GM21737 (cell line): ENCODE data around the gene SPRED1.
"Not testable (repeated sequence)": the region's sequence is repeated elsewhere in the genome, so short reads cannot be mapped to it uniquely, and the experiment has no call there.

ENCODE experiments used
- ATAC-seq: cut with Tn5 transposase; IDR thresholded peaks from one replicate; pipeline ENCODE4 v1.9.1; 2021; ENCODE audit warnings: mild to moderate bottlenecking, moderate library complexity; ENCODE audit not compliant: unreplicated experiment

The SPRED1 gene

DNA sequence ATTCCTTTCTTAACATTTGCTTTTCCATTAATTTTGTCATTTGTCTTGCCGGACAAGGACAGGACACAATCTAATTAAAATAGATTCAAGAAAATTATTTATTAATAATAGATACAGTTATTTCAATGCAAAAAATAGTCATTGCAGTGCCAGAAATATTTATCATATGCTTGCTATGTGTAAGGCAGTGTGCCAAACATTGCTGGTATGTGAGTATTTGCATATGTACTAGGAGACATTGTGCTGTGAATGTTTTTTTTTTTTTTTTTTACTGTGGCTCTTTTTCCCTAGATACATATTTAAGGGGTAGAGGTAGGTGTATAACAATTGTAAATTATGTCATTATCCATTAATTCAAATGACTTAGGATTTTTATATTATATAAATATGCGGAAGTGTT is 23.3 kb downstream of the SPRED1 start:
- no peak for ATAC-seq

DNA sequence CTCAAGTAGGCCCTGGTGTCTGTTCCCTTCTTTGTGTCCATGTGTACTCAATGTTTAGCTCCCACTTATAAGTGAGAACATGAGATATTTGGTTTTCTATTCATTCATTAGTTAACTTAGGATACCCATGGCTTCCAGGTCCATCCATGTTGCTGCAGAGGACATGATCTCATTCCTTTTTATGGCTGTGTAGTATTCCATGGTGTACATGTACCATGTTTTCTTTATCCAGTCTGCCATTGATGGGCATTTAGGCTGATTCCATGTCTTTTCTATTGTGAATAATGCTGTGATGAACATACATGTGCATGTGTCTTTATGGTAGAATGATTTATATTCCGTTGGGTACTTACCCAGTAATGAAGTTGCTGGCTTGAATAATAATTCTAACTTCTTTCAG is 24.6 kb downstream of the SPRED1 start:
- not testable (repeated sequence) for ATAC-seq

DNA sequence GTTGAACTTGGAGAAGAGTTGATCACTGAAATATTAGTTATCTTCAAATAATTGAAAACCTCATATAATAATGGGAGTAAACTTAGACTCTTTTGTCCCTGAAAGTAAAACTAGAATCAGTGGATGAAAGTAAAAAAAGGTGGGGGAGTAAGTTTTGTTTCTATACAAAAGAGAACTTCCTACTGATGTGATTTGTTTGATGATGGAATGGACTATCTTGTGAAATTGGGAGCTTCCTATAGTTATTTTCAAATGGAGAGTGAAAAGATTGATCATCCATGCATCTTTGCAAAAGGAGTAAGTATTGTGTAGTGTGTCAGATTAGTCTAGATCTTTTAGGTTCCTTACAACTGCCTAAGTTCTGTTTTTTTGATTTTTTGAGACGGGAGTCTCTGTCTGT is 28.4 kb downstream of the SPRED1 start:
- ATAC-seq, result no peak

DNA sequence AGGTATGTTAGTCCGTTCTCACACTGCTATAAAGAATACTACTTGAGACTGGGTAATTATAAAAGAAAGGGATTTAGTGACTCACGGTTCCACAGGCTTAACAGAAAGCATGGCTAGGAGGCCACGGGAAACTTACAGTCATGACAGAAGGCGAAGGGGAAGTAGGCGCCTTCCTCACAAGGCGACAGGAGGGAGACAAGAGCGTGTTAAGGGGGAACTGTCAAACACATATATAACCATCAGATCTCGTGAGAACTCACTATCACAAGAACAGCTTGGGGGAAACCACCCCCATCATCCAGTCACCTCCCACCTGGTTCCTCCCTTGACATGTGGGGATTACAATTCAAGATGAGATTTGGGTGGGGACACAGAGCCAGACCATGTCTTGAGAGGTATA is 30.4 kb downstream of the SPRED1 start:
- no peak for ATAC-seq

DNA sequence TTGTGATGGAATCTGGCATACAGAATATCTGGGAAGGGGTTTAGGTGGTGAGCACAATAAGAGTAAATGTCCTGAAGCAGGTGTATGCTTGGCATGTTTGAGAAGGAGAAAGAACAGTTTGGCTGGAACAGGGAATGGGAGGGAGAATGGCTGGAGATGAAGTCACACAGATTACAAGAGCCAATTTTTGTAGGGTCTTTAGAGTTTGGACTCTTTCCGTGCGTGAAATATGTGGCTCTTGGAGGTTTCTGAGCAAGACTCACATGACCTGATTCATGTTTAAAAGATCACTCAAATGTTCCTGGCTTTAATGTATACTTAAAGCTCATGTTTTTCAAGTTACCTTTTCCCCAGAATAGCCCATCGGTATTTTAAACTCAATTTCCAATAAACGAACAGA is 32.8 kb downstream of the SPRED1 start:
- ATAC-seq, result no peak

DNA sequence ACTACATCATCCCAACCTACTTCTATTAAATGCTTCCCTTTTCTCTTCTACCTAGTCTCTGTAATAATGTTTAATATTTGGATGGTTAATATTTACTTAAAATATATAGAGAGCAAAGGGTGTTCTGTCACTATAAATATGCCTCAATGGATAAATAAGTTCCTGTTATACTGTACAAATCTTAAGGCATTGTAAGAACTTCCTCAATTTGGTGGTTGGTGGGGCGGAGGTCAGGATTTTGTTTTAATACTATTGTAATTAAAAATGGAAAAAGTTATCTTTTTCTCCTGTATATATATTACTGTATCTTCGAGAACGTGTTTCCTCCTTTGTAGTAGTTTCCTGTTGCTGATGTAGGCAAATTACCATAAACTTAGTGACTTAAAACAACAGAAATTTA is 41.5 kb downstream of the SPRED1 start:
- no peak for ATAC-seq

DNA sequence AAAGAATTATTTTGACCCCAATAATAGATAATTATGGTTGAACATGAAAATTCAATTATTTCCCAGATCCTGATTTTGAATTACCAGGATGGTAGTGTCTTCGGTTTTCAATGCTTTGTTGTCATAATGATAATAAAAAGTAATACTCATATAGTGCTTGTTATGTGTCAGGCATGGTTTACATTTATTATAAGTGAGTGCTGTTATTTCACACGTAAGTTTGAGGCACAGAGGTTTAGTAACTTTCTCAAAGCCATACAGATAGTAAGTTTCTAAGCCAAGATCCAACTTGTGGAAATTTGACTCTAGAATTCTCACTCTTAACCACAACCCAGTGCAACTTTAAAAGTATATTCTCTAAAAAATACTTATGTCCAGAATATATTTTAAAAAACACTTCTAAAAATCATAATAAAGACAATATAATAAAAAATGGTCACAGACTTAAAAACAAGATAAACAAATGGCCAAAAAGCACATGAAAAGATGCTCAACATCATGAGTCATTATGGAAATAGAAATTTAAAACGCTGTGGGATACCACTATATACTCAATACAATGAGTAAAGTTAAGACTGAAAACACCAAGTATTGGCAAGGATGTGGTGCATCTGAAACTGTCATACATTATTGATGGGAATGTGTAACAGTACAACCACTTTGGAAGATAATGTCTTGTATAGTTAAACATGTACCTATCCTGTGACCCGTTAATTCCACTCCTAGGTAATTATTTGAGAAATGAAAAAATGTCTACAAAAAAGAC is 45.2 kb downstream of the SPRED1 start:
- ATAC-seq, result no peak

DNA sequence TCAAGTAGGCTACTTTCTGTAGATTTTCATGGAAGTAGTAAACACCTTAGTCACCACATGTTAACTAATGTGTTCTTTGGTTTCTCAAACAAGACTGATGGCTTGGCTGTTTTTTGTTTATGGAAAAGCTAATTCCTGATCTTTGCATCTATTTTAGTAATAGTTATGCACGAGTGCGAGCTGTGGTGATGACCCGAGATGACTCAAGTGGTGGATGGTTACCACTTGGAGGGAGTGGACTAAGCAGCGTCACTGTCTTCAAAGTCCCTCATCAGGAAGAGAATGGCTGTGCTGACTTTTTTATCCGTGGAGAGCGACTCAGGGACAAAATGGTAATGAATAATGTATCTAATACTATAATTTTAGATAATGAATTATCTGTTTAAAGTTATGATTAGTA is 46.6 kb downstream of the SPRED1 start:
- no peak for ATAC-seq

DNA sequence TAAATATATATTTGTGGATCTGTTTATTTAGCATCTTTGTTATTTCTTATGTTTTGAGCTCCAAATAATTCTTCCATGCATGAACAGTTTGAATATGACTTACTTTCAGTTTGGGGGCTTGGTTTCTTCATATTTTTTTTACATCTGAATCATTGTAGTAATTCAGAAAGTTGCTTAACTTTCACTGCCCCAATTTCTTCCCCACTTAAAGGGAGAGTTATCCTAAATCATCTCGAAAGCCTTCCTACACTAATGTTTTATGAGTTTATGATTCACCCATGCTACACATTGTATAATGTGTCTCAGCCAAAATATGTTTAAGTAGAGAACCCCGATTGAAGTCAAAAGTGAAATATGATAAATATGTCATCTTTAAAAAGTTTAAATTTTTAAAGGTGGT is 47.8 kb downstream of the SPRED1 start:
- ATAC-seq, result no peak

DNA sequence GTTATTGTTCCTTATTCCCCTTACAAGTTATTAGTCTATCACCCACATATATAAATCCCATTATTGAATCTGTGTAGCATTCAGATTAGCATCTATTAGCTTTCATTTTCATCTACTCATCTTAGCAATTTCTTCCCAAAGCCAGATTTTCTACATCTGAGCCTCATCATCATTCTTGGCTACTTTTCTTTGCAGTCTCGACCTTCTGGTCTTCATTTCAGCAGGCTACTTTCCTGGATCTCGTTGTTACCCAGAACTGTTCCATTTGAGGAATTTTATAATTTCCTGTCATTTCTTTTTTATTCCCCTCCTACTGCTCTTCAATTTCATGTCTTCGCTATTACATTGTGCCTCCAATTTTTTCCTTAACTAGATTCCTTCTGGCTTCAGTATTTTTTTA is 51.8 kb downstream of the SPRED1 start:
- ATAC-seq, result no peak

DNA sequence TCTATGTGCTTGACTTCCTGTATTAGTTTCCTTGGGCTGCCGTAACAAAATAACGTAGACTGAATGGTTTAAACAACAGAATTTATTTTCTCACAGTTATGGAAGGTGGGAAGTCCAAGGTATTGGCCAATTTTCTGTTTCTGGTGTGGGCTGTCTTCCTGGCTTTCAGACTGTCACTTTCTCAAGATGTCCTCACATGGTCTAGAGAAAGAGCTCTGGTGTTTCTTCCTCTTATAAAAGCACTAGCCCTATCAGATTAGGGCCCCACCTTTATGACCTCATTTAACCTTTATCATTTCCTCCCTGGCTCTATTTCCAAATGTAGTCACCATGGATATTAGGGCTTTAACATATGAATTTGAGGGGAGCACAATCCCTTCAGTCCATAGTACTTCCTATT is 54.6 kb downstream of the SPRED1 start:
- no peak for ATAC-seq

DNA sequence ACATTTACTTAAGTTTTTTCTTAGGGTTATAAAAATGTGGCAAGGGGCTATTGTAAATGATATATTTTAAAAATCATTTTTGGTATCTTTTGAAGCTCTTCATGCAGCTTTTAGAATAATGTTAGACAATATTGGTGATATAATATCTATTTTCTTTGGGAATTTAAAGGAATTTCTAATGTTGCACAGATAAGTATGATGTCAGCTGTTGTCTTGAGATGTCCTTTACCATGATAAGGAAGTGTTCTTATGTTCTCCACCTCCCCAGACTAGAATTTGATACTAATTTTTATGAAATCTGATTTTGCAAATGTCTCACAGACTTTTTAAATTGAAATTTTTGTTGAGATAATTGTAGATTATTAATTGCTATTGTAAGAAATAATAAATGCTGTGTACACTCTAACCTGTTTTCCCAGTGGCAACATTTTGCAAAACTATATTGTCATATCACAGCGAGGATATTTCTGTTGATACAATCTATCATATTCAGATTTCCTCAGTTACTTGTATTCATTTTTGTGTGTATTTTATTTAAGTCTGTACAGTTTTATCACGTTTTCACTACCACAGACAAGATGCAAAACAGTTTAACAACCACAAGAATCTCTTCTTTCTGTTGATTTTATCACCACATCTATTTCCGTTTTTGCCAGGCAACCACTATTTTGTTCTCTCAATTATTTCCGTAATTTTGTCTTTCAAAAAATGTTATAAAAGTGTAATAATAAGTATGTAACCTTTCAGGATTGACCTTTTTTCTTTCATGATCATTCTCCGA is 55.4 kb downstream of the SPRED1 start:
- ATAC-seq, result no peak

DNA sequence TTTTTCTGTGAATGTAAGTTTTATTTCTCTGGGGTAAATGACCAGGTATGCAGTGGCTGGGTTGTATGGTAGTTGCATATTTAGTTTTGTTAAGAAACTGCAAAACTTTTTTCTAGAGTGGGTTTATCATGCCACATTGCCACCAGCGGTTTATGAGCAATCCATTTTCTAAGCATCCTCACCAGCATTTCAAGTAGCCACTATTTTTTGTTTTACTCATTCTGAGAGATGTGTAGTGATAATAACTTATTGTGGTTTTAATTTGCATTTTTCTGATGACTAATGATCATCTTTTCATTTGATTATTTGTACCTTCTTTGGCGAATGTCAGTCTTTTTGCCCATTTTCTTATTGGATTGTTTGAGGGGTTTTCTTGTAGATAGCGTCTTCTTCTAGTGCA is 56.2 kb downstream of the SPRED1 start:
- ATAC-seq, result no peak

DNA sequence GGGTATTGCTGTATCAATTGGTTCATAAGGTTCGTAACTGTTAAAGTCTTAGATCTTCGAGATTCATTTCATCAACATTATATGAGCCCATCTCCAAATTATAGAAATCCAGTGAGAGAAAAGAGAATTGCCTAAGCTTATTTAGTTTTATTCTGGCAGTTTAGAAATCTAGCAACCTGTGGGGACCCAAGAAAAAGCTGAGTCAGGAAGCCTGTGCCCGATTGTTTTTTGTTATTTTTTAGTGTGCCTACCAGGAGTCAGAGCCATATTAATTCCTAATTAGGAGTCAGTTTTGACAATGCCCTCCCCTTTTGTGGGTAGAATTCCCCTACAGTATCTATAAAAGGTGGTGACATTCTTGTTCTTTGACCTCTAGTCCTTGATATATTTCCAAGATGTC is 59.6 kb downstream of the SPRED1 start:
- no peak for ATAC-seq

DNA sequence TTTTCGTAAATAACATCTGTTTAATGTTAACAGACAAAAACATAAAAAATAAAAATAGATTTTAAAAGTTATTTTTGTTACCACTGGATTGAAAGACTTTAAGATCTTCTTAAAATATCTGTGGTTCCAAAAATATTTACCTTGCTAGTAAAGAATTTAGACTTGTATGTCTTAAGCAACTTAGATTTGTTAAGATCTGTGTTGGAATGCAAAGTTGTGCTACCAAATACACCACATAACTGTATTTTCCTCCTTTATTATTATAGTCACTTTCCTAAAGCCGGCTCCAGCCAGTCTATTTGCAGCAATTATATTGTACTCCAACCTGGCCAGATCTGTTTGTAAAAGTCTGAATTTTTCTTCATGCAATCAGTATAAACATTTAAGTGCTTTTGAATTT is 63.7 kb downstream of the SPRED1 start:
- no peak for ATAC-seq

DNA sequence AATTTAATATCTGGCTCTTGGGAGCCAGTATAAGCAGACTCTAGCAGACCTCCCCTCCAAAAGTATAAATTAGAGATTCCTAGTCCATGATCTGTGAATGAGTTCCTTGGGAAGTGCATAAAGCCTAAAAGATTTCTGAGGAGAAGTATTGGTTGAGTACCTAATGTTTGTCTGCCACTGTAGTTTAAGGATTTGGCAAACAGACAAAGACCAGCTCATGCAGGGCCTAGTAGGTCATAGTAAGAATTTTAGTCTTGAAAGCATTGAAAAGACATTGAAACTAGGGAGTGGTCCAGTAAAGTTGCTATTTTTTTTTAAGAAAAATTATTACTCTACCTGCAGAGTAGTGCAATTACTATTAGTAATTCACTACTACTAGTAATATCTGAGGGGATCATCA is 67.5 kb downstream of the SPRED1 start:
- ATAC-seq, result no peak

DNA sequence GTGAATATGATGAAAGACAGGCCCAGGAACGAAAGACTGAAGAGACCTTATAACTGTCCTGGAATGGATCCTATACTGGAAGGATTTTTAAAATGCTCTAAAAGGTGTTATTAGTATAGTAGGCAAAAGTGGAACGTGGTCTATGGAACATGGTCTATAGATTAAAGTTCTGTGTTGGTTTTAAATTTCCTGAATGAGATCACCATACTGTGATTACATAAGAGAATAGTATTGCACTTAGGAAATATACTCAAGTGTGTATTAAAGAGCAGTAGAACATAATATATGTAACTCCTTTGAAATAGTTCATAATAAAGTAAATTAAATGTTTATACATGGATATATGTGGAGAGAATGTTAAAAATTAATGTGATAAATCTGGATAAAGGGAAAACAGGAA is 68.2 kb downstream of the SPRED1 start:
- no peak for ATAC-seq

DNA sequence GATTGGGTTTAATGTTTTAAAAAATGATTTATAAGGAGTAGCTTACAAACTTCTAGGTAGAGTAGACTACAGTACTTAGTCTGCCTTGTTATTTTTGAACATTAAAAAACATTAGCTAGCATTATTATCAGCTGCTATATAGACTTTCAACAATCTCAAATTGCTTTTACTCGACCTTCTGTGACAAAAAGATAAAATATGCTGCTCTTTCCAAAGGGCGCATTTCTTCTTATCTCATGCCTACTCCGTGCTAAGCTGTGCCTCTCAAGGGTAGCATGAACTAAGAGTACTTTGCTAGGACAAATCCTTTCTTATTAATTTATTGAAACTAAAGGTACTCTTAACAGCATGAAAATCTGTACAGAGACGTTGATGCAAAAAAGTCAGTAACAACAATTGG is 71.3 kb downstream of the SPRED1 start:
- ATAC-seq, result no peak

DNA sequence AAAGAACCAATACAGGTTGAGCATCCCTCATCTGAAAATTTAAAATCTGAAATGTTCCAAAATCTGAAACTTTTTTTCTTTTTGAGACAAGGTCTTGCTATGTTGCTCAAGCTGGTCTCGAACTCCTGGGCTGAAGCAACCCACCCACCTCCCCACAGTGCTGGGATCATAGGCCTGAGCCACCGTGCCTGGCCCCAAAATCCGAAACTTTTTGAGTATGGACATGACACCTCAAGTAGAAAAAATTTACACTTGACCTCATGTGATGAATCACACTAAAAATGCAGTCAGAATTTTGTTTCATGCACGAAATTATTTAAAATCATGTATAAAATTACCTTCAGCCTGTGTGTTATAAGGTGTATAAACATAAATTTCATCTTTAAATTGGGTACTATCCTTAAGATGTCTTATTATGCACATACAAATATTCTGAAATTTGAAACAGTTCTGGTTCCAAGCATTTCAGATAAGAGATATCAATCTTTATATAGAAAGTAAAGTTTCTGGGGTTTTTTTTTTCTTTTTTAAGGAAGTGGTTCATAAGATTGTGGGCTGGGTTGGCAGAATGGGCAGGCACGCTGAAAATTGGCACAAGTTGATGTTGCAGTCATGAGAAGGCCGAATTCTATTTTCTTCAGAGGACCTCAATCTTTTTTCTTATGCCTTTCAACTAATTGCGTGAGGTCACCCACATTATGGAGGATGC is 72.5 kb downstream of the SPRED1 start:
- no peak for ATAC-seq

DNA sequence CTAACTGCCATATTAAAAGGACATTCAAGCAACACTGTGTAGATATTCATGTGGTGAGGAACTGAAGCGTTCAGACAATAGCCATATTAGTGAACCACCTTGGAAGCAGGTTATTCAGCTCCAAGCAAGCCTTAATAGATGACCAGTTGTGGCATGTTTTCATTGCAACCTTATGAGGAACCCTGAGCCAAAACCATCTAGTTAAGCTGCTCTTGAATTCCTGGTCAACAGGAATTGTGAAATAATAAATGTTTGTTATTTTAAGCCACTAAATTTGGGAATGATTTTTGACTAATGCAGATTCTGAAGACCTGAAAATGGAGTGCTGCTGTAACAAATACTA is 73.0 kb downstream of the SPRED1 start:
- ATAC-seq, result no peak

DNA sequence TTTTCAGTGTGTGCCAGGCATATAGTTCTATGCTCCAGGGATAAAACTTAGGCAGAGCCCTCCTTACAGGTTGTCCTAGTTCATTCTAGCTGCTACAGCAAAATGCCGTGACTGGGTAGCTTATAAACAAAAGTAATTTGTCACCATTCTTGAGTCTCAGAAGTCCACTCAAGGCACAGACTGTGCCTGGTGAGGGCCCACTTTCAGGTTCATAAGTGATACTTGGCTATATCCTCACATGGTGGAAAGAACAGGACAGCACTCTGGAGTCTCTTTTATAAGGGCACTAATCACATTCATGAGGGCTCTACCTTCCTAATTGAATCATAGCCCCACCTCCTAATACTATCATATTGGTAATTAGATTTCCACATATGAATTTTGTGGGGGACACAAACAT is 80.1 kb downstream of the SPRED1 start:
- ATAC-seq, result no peak

DNA sequence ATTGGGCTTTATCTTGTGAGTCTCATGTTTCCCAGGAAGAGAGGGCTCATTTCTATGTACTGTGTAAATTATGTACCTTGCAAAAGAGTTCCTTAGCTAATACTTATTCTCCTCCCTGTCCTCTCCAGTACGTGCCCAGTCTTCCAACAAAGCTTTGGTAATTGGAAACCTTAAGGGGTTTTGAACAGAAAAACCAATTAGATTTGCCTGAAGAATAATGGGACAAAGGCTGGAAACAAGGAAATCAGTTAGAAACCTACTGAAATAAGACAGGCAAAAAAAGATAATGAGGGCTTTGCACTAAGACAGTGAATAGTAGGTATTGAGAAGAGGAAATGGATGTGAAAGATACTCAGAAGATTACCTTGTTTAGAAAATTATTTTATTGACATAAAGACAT is 82.5 kb downstream of the SPRED1 start:
- ATAC-seq, result no peak
